ENCODE measurements around the gene CLEC19A.

The CLEC19A gene

DNA sequence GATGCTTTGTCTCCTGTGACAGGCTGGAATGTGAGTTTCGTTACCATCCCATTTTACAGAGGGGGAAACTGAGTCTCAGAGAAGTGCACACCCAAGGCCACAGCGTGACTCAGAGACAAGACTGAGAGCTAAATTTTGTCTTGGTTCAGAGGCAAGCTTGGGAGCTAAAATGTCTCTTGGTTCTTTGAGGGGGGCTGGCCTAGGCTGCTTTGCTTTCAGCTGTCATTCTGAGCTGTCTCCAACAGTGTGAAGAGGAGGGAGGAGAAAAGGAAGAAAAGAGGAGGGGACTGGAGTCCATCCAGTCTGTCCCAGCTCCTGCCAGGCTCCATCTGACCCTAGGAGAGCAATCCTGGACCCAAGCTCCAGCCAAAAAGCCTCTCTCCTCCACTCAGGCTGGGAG is at the start of gene CLEC19A:
Gene CLEC19A (plus strand): TSS at position 301 of the 400 bp plus-strand sequence. CDS start 121 bp downstream, outside the sequence.
- no peak for DNase-seq

- DNase-seq, result no peak
Observed at GRCh38 chr16:19235886-19236285, 49.6 kb upstream of the CLEC19A start.

GRCh38 chr16:19236561-19237209 is 48.8 kb upstream of the CLEC19A start:
- DNase-seq, result no peak

DNA sequence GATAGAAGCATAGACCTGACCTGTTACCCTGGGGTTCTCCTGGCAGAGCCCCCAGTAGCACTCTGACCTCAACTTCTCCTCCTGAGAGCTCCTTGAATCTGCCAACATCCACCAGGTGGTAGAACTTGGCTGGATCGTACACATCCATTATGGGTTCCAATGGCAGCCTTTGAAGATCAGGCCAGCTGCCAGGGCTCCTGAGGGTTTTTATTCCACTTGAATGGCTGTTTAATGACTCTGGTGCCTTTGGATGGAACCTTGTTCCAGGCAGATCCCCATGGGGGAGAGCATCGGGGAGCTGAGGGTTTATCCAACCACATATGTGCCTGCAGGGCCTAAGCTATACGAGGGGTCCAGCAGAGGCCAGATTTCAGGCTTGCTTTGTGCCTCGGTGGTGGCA is 47.1 kb upstream of the CLEC19A start:
- DNase-seq, result no peak

DNA sequence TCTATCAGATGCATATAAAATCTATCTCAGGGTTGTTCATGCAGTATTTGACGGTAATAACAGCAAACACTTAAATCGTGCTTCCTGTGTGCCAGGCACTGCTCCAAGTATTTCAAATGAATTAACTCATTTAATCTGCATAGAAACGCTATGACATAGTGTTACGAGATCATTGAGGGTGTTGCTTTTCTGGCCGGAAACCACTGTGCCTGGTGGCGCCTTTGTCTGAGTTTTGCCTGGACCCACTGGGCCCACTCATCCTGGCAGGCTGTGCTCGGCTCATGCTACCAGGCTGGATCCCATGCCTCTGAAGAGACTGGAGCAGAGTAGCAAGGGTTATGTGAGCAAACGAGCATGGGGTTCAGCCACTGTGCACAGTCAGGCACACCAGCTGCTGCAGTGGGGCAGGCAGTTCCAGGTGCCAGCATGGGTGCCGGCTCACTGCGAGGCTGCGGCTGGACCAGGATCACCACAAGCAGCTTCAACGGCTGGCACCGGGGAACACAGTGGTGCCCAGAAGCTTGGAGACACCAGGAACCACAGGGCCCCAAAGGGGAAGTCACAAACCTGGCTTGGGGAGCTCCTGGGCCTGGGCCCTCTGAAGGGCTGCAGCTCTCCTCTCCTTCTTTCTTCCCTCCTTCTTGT is 45.9 kb upstream of the CLEC19A start:
- DNase-seq, result no peak

GRCh38 chr16:19240494-19240893 is 45.0 kb upstream of the CLEC19A start:
- no peak for DNase-seq

DNA sequence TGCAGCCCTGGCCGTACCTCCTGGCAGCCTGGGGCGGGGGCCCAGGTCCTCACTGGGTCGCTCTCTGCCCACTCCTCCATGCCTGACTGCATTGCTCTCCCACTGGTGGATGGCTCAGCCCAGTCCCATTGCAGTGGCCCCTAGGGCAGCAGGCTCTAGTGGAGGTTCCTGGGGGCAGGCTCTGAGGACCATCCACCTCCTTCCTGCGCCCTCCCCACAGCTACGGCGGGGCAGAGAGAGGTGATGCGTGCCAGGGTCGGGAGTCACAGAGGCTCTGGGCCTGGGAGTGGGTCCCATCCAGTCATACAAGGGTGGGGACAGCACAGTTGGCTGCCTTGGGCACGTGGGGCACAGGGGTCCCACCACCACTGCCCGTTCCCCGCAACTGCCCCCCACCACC is 44.0 kb upstream of the CLEC19A start:
- no peak for DNase-seq

- DNase-seq, result no peak
Observed at GRCh38 chr16:19242186-19242585, 43.3 kb upstream of the CLEC19A start.

DNA sequence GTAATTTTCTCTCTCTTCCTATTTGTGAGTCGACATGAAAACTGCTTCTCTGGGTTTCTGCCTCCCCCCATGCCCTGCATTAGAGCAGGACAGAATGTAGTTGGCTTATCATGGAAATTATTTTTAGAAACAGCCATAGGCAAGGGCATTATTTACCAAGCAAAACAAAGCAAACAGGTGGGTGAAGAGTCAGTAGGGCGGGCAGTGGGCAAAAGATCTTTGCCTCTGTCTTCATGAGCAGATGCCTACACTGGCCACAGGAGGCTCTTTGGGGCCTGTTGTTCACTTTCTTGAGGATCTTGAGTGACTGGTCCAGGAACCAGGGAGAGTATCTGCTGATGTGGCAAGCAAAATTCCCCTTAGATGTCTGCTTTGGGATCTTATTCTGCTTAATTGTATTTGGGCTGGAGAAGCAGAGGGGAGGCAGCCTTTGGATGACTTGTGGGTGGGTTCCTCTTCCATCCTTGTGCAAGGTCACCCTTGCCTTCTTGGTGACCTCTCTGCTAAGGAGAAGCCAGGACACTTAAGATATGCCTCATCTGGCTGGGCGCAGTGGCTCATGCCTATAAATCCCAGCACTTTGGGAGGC is 42.5 kb upstream of the CLEC19A start:
- DNase-seq, result no peak

- no peak for DNase-seq
Observed at GRCh38 chr16:19245326-19245925, 40.1 kb upstream of the CLEC19A start.

GRCh38 chr16:19252904-19253303 is 32.6 kb upstream of the CLEC19A start:
- DNase-seq, result peak; percentile 1

DNA sequence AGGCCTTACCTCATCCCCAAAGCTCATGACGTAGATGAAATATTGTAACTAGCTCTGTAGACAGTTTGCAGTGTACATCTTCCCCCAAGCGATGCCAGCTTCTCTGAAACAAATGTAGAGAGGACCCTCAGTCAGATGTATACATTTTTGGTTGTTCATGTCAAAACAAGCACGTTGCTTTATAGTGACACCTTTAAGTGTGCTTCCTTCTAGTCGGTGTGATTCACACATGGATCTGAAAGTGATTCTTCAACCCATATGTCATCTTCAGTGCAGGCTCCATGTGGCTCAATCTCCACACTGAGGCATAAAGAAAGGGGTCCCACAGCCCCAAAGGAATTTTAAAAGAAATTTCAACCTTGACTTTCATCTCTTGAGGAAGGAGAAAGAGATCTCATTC is 30.9 kb upstream of the CLEC19A start:
- DNase-seq, result no peak

DNA sequence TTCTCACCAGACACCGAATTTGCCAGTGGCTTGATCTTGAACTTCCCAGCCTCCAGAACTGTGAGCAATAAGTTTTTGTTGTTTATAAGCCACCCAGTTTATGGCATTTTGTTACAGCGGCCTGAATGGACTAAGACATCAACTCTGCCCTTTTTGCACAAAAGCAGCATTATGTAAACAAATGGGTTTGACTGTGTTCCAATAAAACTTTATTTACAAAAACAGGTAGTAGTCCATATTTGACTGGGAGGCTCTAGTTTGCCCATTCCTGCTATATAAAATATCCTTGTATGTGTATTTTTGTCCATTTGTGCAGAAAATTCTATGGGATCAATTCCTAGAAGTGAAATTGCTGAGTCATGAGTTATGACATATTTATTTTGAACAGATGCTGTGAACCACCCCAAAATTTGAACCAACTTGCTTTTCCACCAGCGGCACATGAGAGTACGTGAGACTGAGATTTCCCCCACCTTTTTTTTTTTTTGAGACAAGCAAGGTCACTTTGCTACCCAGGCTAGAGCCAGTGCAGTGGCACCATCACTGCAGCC is 21.3 kb upstream of the CLEC19A start:
- DNase-seq, result no peak

- no peak for DNase-seq
Observed at GRCh38 chr16:19265380-19265930, 20.1 kb upstream of the CLEC19A start.

GRCh38 chr16:19266774-19267173 is 18.8 kb upstream of the CLEC19A start:
- no peak for DNase-seq

DNA sequence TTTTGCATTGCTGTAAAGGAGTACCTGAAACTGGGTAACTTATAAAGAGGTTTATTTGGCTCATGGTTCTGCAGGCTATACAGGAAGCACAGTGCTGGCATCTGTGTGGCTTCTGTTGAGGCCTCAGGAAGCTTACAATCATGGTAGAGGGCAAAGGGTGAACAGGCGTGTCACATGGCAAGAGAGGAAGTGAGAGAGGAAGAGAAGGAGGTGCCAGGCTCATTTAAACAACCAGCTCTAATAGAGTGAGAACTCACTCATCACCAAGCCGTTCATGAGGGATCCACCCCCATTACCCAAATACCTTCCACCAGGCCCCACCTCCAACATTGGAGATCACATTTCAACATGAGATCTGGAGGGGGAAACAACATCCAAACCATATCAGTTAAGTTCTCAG is 16.4 kb upstream of the CLEC19A start:
- peak; percentile 72 for DNase-seq

DNA sequence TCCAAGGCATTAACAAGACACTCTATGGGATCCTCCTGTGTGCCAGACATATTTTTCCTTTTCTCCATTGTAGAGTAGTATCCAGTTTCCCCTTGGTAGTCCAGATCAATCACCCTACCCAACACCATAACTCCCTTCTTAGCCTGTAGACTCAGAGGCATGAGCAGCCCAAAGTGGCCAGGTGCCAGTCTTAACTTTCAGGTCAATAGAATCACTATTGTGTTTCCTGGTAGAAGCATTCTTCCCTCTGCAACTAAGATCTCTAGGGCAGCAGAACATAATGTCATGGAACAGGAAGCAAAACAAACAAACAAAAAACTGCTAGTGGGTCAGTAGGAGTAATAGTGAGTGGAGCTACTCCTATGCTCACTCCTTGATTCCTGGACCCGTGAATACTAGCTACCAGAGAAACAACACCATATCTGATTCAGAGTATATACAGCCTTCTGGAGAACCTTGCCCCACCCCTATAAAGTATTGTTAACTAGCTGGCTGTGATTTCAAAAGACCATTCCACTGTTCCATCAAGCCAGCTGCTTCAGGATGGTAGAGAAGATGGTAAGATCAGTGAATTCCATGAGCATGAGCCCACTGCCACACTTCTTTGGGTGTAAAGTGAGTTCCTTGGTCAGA is 11.2 kb upstream of the CLEC19A start:
- no peak for DNase-seq

GRCh38 chr16:19278403-19278802 is 7.1 kb upstream of the CLEC19A start:
- DNase-seq, result no peak

- no peak for DNase-seq
Observed at GRCh38 chr16:19281246-19281645, 4.3 kb upstream of the CLEC19A start.

GRCh38 chr16:19282101-19282500 is 3.4 kb upstream of the CLEC19A start:
- DNase-seq, result no peak

GRCh38 chr16:19283637-19284036 is 1.9 kb upstream of the CLEC19A start:
- no peak for DNase-seq

DNA sequence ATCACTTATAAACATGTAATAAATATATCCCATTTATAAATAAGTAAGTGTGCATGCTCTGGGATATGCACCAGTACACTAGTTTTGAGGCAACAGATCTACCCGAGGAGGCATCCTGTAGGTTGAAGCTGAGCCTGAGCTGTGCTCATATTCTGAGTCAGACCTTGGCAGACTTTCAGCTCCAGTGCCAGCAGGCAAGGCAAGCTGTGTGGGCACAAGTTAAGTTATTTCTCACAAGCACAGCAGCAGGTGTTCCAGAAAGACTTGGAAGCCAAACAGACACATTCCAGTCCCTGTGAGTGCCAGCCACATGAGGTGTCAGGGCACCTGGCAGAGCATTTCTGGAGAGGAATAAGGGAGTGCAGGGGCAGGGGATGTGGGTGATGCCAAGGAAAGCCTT is 1.3 kb upstream of the CLEC19A start:
- no peak for DNase-seq

DNA sequence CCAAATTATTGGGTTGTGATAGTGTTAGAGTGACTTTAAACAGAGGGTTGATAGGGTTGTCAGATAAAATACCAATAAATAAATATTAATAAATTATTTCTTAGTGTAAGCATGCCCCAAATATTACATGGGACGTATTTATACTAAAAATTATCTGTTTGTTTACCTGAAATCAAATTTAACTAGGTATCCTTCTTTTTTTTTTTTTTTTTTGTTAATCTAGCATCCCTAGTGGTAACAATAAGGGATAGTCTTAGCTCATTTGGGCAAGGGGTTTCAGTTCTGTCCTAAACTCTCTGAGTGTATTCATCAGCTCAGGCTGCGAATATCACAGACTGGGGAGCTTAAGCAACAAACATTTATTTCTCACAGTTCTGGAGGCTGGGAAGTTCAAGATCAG is 1.3 kb downstream of the CLEC19A start:
- no peak for DNase-seq
